ENCODE measurements around the gene TMEM217. TPM values are rescaled to one million over a fixed set of nuclear protein-coding genes. Genes with fewer than 3 reads are reported as not detected.

The TMEM217 gene
- total and polyA plus RNA-seq, 2 donors, result 0.24 to 3.4 TPM

GRCh38 chr6:37288247-37288646 is 30.3 kb upstream of the TMEM217 start:
- Histone ChIP-seq H3K4me3 (ENCODE audit: low read depth, low read length) (no peak overlapping the region), H3K36me3 (ENCODE audit: insufficient read depth) (peaks cover 3% of the 10 kb centered on the region), H3K27ac (ENCODE audit: low read depth) (no peak overlapping the region), H3K4me1 (ENCODE audit: insufficient read depth) (no peaks in the 10 kb centered on the region)
- DNase-seq (ENCODE audit: extremely low spot score), result no peak
- WGBS, result 69% methylated on average over 2 of the region's 2 CpGs

- DNase-seq (ENCODE audit: extremely low spot score), result no peak
- Histone ChIP-seq H3K36me3 (ENCODE audit: insufficient read depth) (peaks cover 3% of the 10 kb centered on the region), H3K4me3 (ENCODE audit: low read depth, low read length) (no peak overlapping the region), H3K4me1 (ENCODE audit: insufficient read depth) (no peaks in the 10 kb centered on the region), H3K27ac (ENCODE audit: low read depth) (no peak overlapping the region)
- 93% methylated on average over 2 of the region's 2 CpGs for WGBS
These were observed 29.7 kb upstream of the TMEM217 start for GRCh38 chr6:37287519-37288157.

- Histone ChIP-seq H3K4me1 (ENCODE audit: insufficient read depth) (no peaks in the 10 kb centered on the region), H3K27ac (ENCODE audit: low read depth) (no peak overlapping the region), H3K36me3 (ENCODE audit: insufficient read depth) (no peaks in the 10 kb centered on the region), H3K4me3 (ENCODE audit: low read depth, low read length) (no peak overlapping the region)
- no peak for DNase-seq (ENCODE audit: extremely low spot score)
- WGBS, result 94% methylated on average over 4 of the region's 4 CpGs
These were observed 27.9 kb upstream of the TMEM217 start for GRCh38 chr6:37285861-37286311.

GRCh38 chr6:37284781-37285180 is 26.8 kb upstream of the TMEM217 start:
- WGBS, result 79% methylated on average over 4 of the region's 4 CpGs
- Histone ChIP-seq H3K4me1 (ENCODE audit: insufficient read depth) (no peaks in the 10 kb centered on the region), H3K36me3 (ENCODE audit: insufficient read depth) (no peaks in the 10 kb centered on the region), H3K27ac (ENCODE audit: low read depth) (no peak overlapping the region), H3K4me3 (ENCODE audit: low read depth, low read length) (no peak overlapping the region)
- DNase-seq (ENCODE audit: extremely low spot score), result no peak

GRCh38 chr6:37283671-37284151 is 25.8 kb upstream of the TMEM217 start:
- H3K27ac ChIP-seq (ENCODE audit: low read depth), result no peak overlapping the region
- 30% methylated on average over 3 of the region's 3 CpGs for WGBS

GRCh38 chr6:37283268-37283667 is 25.3 kb upstream of the TMEM217 start:
- H3K36me3 ChIP-seq (ENCODE audit: insufficient read depth), result no peaks in the 10 kb centered on the region
- no peak for DNase-seq (ENCODE audit: extremely low spot score)
- no peak overlapping the region for H3K4me3 ChIP-seq (ENCODE audit: low read depth, low read length)
- WGBS, result 27% methylated on average over 3 of the region's 3 CpGs
- H3K27ac ChIP-seq (ENCODE audit: low read depth), result no peak overlapping the region
- H3K4me1 ChIP-seq (ENCODE audit: insufficient read depth), result no peaks in the 10 kb centered on the region

More at GRCh38 chr6:37283671-37284151, 25.8 kb upstream of the TMEM217 start:
- Histone ChIP-seq H3K4me1 (ENCODE audit: insufficient read depth) (no peaks in the 10 kb centered on the region), H3K36me3 (ENCODE audit: insufficient read depth) (no peaks in the 10 kb centered on the region), H3K4me3 (ENCODE audit: low read depth, low read length) (no peak overlapping the region)
- no peak for DNase-seq (ENCODE audit: extremely low spot score)

GRCh38 chr6:37282371-37282770 is 24.4 kb upstream of the TMEM217 start:
- 97% methylated on average over 2 of the region's 2 CpGs for WGBS
- no peak for DNase-seq (ENCODE audit: extremely low spot score)
- H3K4me3 ChIP-seq (ENCODE audit: low read depth, low read length), result no peak overlapping the region
- no peaks in the 10 kb centered on the region for H3K36me3 ChIP-seq (ENCODE audit: insufficient read depth)
- H3K27ac ChIP-seq (ENCODE audit: low read depth), result no peak overlapping the region
- no peaks in the 10 kb centered on the region for H3K4me1 ChIP-seq (ENCODE audit: insufficient read depth)

- no peak for DNase-seq (ENCODE audit: extremely low spot score)
- Histone ChIP-seq H3K36me3 (ENCODE audit: insufficient read depth) (no peaks in the 10 kb centered on the region), H3K27ac (ENCODE audit: low read depth) (no peak overlapping the region), H3K4me1 (ENCODE audit: insufficient read depth) (no peaks in the 10 kb centered on the region), H3K4me3 (ENCODE audit: low read depth, low read length) (no peak overlapping the region)
- 85% methylated on average over 8 of the region's 8 CpGs for WGBS
These were observed 22.4 kb upstream of the TMEM217 start for GRCh38 chr6:37280162-37280887.

- WGBS, result 91% methylated on average over 9 of the region's 9 CpGs
- no peak overlapping the region for H3K27ac ChIP-seq (ENCODE audit: low read depth)
- DNase-seq (ENCODE audit: extremely low spot score), result no peak
- no peaks in the 10 kb centered on the region for H3K36me3 ChIP-seq (ENCODE audit: insufficient read depth)
- no peak overlapping the region for H3K4me3 ChIP-seq (ENCODE audit: low read depth, low read length)
- H3K4me1 ChIP-seq (ENCODE audit: insufficient read depth), result no peaks in the 10 kb centered on the region
These were observed 21.6 kb upstream of the TMEM217 start for GRCh38 chr6:37279366-37280134.

GRCh38 chr6:37277001-37277409 is 19.1 kb upstream of the TMEM217 start:
- WGBS, result 88% methylated on average over 6 of the region's 6 CpGs
- H3K4me3 ChIP-seq (ENCODE audit: low read depth, low read length), result no peak overlapping the region
- no peaks in the 10 kb centered on the region for H3K4me1 ChIP-seq (ENCODE audit: insufficient read depth)
- DNase-seq (ENCODE audit: extremely low spot score), result no peak
- H3K27ac ChIP-seq (ENCODE audit: low read depth), result no peak overlapping the region
- no peaks in the 10 kb centered on the region for H3K36me3 ChIP-seq (ENCODE audit: insufficient read depth)

GRCh38 chr6:37275350-37275749 is 17.4 kb upstream of the TMEM217 start:
- H3K27ac ChIP-seq (ENCODE audit: low read depth), result no peak overlapping the region
- WGBS, result 100% methylated on average over 1 of the region's 1 CpG
- H3K4me3 ChIP-seq (ENCODE audit: low read depth, low read length), result no peak overlapping the region
- H3K36me3 ChIP-seq (ENCODE audit: insufficient read depth), result no peaks in the 10 kb centered on the region
- no peak for DNase-seq (ENCODE audit: extremely low spot score)
- no peaks in the 10 kb centered on the region for H3K4me1 ChIP-seq (ENCODE audit: insufficient read depth)

GRCh38 chr6:37273690-37274089 is 15.7 kb upstream of the TMEM217 start:
- Histone ChIP-seq H3K36me3 (ENCODE audit: insufficient read depth) (no peaks in the 10 kb centered on the region), H3K4me3 (ENCODE audit: low read depth, low read length) (no peak overlapping the region), H3K27ac (ENCODE audit: low read depth) (no peak overlapping the region), H3K4me1 (ENCODE audit: insufficient read depth) (no peaks in the 10 kb centered on the region)
- 26% methylated on average over 3 of the region's 3 CpGs for WGBS
- no peak for DNase-seq (ENCODE audit: extremely low spot score)

- 80% methylated on average over 8 of the region's 8 CpGs for WGBS
- Histone ChIP-seq H3K27ac (ENCODE audit: low read depth) (no peak overlapping the region), H3K36me3 (ENCODE audit: insufficient read depth) (no peaks in the 10 kb centered on the region), H3K4me3 (ENCODE audit: low read depth, low read length) (no peak overlapping the region), H3K4me1 (ENCODE audit: insufficient read depth) (no peaks in the 10 kb centered on the region)
- DNase-seq (ENCODE audit: extremely low spot score), result no peak
These were observed 15.1 kb upstream of the TMEM217 start for GRCh38 chr6:37272834-37273566.

All from urinary bladder (tissue), 4 donors.